Erythroblast (primary cell): ENCODE results near the gene NRG3.

Experiments
- GATA1 ChIP-seq: IDR thresholded peaks from 2 replicates; pipeline ENCODE4 v1.6.1; 2011; ENCODE audit warnings: low read depth, mild to moderate bottlenecking, control low read depth, low read length, moderate library complexity
- POLR2A ChIP-seq: IDR thresholded peaks from 2 replicates; pipeline ENCODE4 v1.6.1; 2011; ENCODE audit warnings: mild to moderate bottlenecking, low read length

DNA sequence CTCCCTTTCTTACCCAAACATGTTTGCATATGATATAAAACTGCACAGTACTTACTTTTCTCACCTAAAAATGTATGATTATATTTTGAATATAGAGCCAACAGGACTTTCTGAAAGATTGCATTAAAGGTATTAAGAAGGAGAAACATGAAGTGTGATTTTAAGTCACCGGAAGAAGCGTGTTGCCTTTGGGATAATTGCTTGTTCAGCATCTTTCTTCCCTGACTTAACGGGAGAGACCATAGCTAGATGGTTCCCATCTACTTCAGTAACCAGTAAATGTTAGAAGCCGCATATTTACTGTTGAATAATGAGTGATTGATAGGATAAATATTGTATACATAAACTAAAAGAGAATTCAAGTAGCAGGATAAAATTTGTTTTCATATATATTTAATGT lies 197.1 kb downstream of the NRG3 start:
- no peak for TF ChIP-seq POLR2A
- TF ChIP-seq GATA1 = no peak
